Measurements from ENCODE around the gene GDPGP1. TPM values are rescaled to one million over a fixed set of nuclear protein-coding genes. Genes with fewer than 3 reads are reported as not detected.

GDPGP1 gene
- total and polyA plus RNA-seq, 9 of the 15 experiments (the other 6 are each of a cell fraction or from before 2014, with no cell fraction given): 0.78 to 6.1 (median 2.8) TPM

DNA sequence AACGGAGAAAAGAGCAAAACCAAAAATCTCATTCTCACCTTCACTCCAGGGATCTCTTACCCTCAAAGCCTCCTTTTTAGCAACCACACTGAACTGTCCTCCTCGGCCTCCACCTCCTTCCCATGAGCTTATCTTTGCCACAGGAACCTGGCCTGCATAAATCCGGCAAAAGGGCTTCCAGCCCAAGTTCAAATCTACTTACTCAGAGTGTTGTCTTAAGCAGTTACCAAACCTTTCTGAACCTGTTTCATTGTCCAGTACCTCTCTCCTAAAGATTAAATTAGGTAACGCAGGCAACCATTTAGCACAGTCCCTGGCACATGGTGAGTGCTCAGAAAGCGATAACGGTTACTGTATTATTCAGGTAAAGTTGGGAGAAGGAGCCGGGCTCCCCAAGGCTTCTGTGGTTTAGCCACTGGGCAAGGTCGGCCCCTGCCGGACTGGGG lies 1.0 kb upstream of the GDPGP1 start (continued):
- TF ChIP-seq, protein P1, sequence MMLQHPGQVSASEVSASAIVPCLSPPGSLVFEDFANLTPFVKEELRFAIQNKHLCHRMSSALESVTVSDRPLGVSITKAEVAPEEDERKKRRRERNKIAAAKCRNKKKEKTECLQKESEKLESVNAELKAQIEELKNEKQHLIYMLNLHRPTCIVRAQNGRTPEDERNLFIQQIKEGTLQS (IDR thresholded peaks at IDR 0.05): no peak
- TF ChIP-seq, protein P1 (CRISPR knock-in tag; conservative IDR thresholded peaks at IDR 0.05): no peak
- no peak for TF ChIP-seq LARP7 (IDR thresholded peaks at IDR 0.05)
- TF ChIP-seq TOE1 (IDR thresholded peaks at IDR 0.05; ENCODE audit: borderline replicate concordance): peak; percentile 27; the same call in 1 of the 2 replicates
- no peak for TF ChIP-seq TOE1 (CRISPR knock-in tag; IDR thresholded peaks at IDR 0.05; ENCODE audit: borderline replicate concordance, low read depth)
- TF ChIP-seq EHMT2 (IDR thresholded peaks at IDR 0.05): peak; percentile 24; the same call in 1 of the 2 replicates
- TF ChIP-seq, protein P2, sequence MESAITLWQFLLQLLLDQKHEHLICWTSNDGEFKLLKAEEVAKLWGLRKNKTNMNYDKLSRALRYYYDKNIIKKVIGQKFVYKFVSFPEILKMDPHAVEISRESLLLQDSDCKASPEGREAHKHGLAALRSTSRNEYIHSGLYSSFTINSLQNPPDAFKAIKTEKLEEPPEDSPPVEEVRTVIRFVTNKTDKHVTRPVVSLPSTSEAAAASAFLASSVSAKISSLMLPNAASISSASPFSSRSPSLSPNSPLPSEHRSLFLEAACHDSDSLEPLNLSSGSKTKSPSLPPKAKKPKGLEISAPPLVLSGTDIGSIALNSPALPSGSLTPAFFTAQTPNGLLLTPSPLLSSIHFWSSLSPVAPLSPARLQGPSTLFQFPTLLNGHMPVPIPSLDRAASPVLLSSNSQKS (CRISPR knock-in tag; IDR thresholded peaks at IDR 0.05): no peak
- no peak for TF ChIP-seq PHTF2 (CRISPR knock-in tag; IDR thresholded peaks at IDR 0.05)
- no peak for TF ChIP-seq ZNF282 (CRISPR knock-in tag; IDR thresholded peaks at IDR 0.05)
- TF ChIP-seq HDAC6 (IDR thresholded peaks at IDR 0.05; ENCODE audit: low read depth, low read length): no peak
- TF ChIP-seq ZFX (CRISPR knock-in tag; IDR thresholded peaks at IDR 0.05): no peak
- no peak for TF ChIP-seq ZNF75A (CRISPR knock-in tag; IDR thresholded peaks at IDR 0.05)
- TF ChIP-seq ZBTB1 (CRISPR knock-in tag; IDR thresholded peaks at IDR 0.05; ENCODE audit: borderline replicate concordance, low read depth): no peak
- TF ChIP-seq, protein P3, sequence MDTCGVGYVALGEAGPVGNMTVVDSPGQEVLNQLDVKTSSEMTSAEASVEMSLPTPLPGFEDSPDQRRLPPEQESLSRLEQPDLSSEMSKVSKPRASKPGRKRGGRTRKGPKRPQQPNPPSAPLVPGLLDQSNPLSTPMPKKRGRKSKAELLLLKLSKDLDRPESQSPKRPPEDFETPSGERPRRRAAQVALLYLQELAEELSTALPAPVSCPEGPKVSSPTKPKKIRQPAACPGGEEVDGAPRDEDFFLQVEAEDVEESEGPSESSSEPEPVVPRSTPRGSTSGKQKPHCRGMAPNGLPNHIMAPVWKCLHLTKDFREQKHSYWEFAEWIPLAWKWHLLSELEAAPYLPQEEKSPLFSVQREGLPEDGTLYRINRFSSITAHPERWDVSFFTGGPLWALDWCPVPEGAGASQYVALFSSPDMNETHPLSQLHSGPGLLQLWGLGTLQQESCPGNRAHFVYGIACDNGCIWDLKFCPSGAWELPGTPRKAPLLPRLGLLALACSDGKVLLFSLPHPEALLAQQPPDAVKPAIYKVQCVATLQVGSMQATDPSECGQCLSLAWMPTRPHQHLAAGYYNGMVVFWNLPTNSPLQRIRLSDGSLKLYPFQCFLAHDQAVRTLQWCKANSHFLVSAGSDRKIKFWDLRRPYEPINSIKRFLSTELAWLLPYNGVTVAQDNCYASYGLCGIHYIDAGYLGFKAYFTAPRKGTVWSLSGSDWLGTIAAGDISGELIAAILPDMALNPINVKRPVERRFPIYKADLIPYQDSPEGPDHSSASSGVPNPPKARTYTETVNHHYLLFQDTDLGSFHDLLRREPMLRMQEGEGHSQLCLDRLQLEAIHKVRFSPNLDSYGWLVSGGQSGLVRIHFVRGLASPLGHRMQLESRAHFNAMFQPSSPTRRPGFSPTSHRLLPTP (IDR thresholded peaks at IDR 0.05; ENCODE audit: borderline replicate concordance, extremely low read depth, insufficient read length): no peak
- no peak for TF ChIP-seq NR2C2 (CRISPR knock-in tag; IDR thresholded peaks at IDR 0.05)
- no peak for TF ChIP-seq NR2C2 (tag; IDR thresholded peaks at IDR 0.05)
- TF ChIP-seq HMG20A (CRISPR knock-in tag; conservative IDR thresholded peaks at IDR 0.05): no peak
- no peak for TF ChIP-seq ZNF77 (CRISPR knock-in tag; IDR thresholded peaks at IDR 0.05)
- TF ChIP-seq CBFA2T2 (conservative IDR thresholded peaks at IDR 0.05): no peak
- TF ChIP-seq MYBL2 (IDR thresholded peaks at IDR 0.05; ENCODE audit: low read depth): no peak
- TF ChIP-seq MYBL2 (CRISPR knock-in tag; IDR thresholded peaks at IDR 0.05; ENCODE audit: borderline replicate concordance): no peak
- TF ChIP-seq, protein P4, sequence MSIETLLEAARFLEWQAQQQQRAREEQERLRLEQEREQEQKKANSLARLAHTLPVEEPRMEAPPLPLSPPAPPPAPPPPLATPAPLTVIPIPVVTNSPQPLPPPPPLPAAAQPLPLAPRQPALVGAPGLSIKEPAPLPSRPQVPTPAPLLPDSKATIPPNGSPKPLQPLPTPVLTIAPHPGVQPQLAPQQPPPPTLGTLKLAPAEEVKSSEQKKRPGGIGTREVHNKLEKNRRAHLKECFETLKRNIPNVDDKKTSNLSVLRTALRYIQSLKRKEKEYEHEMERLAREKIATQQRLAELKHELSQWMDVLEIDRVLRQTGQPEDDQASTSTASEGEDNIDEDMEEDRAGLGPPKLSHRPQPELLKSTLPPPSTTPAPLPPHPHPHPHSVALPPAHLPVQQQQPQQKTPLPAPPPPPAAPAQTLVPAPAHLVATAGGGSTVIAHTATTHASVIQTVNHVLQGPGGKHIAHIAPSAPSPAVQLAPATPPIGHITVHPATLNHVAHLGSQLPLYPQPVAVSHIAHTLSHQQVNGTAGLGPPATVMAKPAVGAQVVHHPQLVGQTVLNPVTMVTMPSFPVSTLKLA (conservative IDR thresholded peaks at IDR 0.05): peak in 1 of 2 experiments; percentile 33; a peak in 2 of 4 replicates
- no peak for TF ChIP-seq PPARD (CRISPR knock-in tag; IDR thresholded peaks at IDR 0.05)

Data from K562 (cell line).